GM10847 (cell line): ENCODE results near the gene FAM78A.

Source experiments
- POLR2A ChIP-seq: IDR thresholded peaks from 2 replicates; pipeline ENCODE4 v1.6.1; 2011; ENCODE audit not compliant: insufficient read length; ENCODE audit errors: extremely low read depth

The FAM78A gene, protein sequence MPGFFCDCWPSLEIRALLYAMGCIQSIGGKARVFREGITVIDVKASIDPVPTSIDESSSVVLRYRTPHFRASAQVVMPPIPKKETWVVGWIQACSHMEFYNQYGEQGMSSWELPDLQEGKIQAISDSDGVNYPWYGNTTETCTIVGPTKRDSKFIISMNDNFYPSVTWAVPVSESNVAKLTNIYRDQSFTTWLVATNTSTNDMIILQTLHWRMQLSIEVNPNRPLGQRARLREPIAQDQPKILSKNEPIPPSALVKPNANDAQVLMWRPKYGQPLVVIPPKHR

DNA sequence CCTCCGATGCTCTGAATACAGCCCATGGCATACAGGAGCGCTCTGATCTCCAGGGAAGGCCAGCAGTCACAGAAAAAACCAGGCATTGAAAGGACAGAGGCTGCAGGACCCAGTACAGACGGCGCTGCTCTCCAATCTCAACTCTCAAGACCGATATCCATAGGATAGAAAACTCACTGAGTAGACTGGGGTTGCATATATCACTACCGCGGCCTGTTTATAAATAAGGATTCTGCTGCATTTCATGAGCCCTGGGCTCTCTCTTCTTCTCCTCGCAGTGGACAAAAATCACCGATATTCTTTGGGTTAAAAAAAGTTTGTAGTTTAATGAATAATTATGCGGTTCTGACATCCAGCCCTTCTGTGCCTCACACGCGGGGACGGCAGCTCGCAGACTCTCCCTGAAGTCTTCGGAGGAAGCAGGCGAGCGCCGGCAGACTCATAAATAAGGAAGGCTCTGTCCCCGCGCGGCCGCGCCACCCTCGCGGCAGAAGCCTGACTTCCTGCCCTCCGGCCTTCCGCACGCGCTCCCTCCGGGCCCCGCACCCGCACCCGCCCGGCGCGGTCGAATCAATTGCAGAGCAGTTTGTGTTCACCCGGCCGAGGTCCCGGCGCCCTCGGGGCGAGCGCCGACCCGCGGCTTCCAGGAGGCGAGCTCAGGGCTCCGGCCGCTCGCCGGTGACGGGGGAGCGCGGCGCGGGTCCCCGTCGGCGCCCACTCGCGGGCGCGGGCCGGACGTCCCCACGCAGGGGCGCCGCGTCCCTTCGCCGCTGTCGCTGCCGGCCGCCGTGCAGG lies at the start of gene FAM78A:
Gene FAM78A, minus strand, starts transcription at position 417 of the 795 bp plus-strand sequence. Its CDS starts 331 bp downstream, at position 86.
- TF ChIP-seq POLR2A = no peak

DNA sequence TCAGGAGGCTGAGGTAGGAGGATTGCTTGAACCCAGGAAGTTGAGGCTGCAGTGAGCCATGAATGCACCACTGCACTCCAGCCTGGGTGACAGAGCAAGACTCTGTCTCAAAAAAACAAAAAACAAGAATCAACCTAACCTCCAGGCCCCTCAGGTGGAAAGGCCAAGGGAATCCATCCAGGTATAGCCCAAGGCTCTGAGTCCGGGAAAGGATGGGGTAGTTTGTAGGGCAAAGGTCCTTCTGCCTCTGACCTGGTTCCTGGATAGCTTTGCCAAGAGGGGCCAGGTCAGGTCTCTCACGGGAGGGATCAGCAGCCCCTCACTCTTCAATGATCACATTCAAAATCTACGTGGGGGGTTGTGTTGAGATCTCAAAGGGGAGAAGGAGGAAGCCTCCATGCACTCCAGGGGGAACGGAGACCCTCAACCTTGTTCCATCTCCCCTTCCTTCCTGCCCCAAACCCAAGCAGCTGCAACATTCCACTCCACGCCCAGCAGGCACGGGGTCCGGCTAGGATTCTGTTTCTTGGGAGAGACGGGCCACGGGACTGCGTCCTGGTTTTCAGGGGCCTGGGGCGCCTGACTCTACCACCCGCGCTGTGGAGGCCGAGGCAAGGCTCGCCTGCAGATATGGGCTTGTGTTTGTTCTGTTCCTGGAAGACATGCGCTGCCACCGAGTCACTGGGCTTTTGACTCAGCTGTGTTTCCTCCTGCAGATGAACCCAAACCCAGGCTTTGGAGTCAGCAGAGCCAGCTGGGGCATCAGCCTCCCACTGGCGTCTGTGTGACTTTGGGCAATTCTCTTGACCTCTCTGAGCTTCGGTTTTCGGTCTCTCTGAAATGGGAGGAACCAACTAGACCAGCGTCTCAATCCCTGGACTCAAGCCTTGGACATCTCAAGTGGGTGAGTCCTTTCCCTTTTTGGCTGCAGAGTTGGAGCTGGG lies 48.7 kb upstream of the FAM78A start:
- TF ChIP-seq POLR2A = no peak

DNA sequence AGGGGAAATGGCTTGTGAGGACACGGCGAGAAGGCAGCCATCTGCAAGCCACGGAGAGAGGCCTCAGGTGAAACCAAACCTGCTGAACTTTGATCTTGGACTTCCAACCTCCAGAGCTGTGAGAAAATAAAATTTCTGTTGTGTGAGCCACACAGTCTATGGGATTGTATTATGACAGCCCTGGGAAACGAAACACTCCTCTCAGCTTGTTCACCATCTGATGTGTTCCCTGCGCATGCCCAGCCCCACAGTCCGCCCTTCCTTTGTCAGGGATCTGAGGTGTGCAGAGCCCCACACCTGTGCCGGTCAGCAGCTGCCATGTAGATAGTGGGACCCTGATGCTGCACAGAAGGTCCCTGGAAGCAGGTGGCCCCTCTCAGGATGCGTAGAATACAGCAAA lies 47.3 kb upstream of the FAM78A start:
- no peak for TF ChIP-seq POLR2A

DNA sequence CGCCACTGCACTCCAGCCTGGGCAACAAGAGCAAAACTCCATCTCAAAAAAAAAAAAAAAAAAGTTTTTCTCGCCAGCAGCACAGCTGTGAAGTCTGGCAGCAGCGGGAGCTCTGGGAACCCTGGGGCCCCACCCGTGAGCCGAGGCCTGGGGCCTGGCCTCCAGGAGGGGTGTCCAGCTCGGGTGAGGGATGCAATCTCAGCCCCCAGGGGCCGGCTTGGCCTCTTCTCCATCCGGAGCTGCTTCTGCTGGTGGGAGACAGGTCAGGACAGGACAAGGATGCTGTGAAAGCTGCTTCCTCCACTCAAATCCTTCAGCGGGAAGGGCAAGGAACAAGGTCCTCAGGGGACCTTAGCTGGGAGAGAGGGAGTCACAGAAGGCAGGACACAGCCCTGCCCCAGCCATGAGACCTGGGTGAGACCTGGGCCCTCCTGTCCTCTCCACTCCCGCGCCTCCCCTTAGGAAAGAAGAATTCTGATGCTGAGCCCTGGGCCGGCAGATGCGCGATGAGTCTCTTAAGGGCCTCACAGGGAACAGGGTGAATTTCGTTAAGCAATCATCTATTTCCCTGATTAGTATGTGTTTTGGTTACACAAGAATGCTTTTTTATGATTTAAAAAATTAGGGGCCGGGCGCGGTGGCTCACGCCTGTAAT lies 43.8 kb upstream of the FAM78A start:
- TF ChIP-seq POLR2A = no peak

DNA sequence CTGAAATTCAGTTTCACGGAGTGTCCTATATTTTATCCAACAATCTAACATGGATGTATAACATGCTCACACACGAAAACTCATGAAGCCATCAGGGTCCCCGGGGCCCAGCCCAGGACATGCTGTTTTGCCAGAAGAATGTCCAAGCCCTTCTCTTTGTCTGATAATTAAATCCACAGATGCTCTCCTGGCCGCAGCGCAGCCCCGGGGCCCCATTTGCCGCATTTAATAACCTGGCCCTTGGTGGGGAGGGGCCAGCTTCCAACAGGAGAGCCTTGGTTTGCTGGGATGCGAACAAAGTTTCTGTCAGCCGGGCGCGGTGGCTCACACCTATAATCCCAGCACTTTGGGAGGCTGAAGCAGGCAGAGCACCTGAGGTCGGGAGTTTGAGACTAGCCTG lies 43.2 kb upstream of the FAM78A start:
- TF ChIP-seq POLR2A = no peak

DNA sequence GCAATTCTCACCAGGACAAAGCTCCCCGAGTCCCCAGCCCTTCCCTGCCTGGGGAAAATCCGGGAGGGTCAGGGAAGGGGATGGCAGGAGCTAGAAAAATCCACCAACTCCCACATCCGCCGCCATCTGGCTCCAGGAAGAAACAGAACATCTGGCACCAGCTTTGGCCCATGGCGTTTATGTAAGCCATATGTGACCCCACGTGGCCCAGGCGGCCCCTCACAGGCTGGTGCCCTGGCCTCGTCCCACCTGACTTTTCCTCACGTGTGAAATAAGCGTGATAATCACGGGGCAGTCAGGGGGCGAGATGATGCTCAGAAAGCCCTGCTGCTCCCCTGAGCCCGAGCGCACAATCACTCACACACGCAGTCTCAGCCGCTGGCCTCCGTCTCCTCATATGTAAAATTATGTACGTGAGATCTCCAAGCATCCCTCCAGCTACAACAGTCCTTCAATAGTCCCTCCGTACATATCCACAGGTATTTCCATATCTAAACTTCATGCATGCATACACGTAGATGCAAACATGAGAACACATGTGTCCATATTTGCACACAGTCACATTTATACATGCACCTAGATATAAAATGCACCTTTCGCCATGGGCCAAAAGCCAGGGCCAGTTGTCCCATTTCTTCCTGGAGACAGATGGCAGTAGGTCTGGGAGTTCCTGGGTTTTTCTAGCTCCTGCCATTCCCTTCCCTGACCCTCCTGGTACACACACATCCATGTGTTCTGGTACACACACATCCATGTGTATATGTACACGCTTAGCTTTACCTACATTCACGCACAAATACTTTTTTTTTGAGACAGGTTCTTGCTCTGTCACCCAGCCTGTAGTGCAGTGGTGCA lies 42.1 kb upstream of the FAM78A start:
- TF ChIP-seq POLR2A = no peak

DNA sequence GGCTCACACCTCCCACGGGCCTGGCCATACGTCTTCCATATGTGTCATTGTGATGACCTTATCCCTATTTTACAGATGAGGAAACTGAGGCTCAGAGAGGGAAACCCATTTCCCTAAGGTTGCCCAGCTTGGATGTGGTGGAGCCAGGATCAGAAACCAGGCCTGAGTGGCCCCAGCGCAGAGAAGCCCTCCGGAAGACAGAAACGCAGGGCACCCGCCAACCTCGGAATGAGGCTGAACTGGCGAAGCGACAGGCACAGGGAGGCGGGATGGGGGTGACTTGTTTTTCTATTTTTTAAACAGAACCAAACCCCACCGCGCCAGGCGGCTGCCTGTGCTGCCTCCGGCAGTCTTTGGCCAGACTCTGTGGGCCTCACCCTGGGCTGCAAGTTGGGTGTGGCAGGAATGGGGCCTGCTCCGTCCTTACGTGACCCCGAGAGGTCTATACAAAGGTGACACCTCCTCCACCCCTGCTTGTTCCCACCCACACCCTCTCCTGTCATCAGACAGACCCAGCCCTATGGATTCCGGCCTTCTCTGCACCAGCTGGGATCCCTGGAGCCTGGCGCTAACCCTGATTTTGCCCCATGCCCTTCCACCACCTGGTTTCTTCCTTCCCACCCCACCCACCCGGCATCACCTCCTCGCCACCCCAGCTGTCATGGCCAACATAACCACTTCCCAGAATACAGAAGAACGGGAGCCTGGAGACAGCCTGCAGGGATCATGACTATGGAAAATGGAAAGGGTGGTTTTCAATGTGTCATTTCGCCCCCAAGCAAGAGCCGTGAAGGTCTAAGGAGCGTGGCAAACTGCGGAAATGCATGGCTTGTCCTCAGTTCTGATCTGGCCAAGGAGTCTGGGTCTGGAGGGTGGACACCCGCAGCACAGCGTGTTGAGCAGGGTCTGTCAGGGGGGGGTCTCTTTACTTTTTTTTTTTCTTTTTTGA lies 36.8 kb upstream of the FAM78A start:
- TF ChIP-seq POLR2A = no peak

DNA sequence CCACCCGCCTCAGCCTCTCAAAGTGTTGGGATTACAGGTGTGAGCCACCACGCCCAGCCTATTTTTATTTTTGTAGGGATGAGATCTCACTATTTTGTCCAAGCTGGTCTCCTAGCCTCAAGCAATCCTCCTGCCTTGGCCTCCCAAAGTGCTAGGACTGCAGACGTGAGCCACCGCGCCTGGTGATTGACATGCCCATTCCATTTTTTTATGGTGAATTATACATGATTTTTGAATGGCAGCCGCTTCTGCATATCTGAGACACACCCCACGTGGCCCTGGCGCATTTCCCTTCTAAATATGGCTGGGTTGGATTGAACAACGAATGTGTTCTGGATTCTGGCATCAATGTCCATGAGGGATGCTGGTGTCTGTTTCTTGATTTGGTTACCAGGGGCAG lies 35.9 kb upstream of the FAM78A start:
- no peak for TF ChIP-seq POLR2A

DNA sequence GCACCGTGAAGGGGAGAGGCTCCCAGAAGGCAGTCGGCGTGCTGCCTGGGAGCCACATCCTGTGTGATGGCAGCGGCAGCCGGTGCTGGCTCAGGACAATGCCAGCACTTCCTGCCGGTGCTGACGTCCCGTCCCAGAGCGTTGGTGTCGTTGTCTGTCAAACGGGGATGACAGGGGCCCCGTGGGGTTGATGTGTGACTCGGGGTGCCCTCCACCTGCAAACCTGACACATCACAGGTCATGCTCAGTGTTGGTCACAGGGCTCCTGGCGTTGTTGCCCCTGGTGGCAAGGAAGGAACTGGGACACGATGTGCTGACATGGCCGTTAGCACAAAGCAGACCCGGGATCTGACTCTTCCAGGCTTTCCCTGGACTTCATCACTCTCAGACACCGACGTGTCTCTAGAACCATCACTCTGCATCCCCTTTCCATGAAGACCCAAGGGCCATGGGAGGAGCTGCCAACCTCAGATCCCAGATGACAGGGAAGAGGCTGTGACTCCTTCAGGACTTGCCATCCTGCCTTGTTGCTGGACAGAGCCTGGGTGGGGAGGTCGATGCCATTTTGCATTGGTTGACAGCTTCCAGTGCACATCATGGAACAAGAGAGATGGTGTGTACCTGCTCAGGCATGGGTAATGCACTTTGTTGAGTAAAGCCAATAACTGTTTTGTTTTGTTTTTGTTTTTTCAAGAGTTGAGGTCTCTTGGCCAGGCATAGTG lies 34.7 kb upstream of the FAM78A start:
- TF ChIP-seq POLR2A = no peak

DNA sequence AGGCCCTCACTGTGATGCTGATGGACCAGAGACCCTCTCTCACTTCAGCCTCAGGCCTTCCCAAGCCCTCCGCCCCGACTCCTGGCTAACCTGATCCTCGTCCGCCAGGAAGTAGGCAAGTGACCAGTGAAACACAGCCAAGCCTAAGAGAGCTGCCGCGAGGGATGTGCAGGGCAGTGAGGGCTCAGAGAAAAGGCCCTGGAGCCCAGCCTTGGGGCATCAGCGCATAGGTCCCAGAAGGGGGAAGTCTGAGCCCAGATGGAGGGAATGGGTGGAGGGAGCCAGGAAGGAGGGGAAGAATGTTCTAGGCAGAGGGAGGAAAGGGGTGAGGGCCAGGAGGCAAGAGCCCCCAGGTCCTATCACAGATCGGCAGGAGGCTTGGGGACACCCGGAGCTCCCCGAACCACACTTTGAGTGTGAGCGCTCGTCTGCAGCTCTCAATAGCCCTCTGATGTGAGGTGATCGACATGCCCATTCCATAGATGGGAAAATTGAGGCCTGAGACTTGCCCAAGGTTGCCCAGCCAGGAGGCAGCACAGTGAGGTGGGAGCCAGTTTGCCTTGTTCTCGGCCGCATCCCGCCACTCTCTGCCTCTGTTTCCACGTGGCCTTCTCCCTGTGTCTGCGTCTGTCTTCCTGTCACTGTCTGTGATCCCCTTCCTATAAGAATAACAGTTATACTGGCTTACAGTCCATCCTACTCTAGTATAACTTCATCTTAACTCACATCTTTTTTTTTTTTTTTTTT lies 33.4 kb upstream of the FAM78A start:
- TF ChIP-seq POLR2A = no peak

DNA sequence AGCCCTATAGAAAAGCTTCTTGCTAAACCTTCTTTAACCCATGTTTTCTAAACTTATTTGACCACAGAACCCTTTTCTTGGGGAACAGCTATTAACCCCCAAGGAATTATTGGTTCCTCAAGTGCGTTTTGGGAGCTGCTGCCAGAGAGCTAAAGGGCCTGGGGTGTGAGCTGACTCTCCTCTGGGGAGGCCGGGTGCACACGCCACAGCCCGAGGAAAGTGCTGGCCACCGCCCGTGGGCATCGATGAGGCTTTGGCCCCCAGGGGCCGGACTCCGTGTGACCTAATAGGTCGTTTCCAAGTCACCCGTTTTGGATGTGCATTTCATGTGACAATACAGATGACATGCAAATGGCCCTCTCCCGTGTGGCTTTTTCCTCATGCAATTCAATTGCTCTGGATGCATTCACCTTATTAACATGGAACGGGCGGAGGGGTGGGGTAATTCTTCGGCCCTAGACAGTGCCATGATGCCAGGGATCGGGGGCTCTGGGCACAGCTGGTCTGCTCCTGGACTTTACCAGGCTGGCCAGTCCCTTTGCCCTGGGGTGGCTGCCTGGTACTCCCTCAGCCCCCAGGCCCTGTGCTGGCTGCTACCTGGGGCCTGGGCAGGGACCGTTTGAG lies 32.7 kb upstream of the FAM78A start:
- no peak for TF ChIP-seq POLR2A
